Measurements from ENCODE around the gene DIPK1B.

DNA sequence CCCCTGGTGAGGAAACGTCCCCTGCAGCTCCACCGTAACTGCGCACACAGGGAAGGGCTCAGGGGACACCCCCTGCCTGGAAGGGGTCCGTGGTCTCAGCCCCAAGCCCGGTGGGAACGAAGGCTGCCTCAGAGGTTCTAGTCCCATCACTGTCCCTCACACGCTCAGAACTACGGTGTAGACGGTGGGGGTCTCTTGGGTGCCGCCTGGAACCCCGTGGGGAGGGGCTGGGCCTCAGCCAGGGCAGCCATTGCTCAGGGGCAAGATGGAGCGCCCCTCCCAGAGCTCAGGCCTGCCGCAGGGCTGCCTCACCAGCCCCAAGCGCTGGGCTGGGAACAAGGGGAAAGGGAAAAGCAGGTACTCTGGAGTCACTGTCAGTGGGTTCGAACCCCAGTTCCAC is 28.0 kb upstream of the DIPK1B start:
- TF ChIP-seq POLR2A (IDR thresholded peaks at IDR 0.05), result no peak
- TF ChIP-seq, protein P1, sequence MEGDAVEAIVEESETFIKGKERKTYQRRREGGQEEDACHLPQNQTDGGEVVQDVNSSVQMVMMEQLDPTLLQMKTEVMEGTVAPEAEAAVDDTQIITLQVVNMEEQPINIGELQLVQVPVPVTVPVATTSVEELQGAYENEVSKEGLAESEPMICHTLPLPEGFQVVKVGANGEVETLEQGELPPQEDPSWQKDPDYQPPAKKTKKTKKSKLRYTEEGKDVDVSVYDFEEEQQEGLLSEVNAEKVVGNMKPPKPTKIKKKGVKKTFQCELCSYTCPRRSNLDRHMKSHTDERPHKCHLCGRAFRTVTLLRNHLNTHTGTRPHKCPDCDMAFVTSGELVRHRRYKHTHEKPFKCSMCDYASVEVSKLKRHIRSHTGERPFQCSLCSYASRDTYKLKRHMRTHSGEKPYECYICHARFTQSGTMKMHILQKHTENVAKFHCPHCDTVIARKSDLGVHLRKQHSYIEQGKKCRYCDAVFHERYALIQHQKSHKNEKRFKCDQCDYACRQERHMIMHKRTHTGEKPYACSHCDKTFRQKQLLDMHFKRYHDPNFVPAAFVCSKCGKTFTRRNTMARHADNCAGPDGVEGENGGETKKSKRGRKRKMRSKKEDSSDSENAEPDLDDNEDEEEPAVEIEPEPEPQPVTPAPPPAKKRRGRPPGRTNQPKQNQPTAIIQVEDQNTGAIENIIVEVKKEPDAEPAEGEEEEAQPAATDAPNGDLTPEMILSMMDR (IDR thresholded peaks at IDR 0.05), result no peak
